LHCN-M2 (cell line): Measurements from ENCODE around the gene PTGFR. TPM values are rescaled to one million over a fixed set of nuclear protein-coding genes. Genes with fewer than 3 reads are reported as not detected.

Experiments used
- DNase-seq: peaks from one replicate; pipeline ENCODE4 v3.0.0-alpha.2; 2012; ENCODE audit warnings: low read depth
- total RNA-seq: library from RNA; depleted of rRNA; stranded (reverse); fragments of >200 nt; gene quantifications from 2 replicates; pipeline ENCODE4 v1.2.3, GENCODE V29; 2014; rRNA removed

PTGFR gene
- total RNA-seq, 1 experiment from 2014 or later: 32.8 TPM

DNA sequence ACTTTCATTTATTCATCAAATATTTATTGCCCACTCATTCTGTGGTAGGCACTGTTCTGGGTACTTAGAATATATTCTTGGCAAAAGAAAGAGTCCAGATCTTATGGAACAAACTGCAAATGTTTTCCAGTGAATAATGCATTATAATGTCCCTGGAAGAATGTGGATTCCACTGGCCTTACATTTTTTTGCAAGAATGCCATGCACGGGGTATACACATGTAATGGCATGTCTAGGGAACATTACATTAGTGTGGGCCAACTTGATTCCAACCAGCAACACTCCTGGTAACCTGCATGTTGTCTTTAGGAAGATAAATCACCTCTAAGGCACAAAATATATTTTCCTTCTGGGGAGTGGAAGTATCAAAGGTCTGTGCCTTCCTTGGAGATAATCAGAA is 96.4 kb downstream of the PTGFR start:
- DNase-seq: no peak

Other genes with a start within 250 kb of the PTGFR start
- gene IFI44L, start 129.5 kb downstream of the PTGFR start, total RNA-seq: 14.7 and 26.2 TPM in 2 replicates
- gene IFI44, start 158.9 kb downstream of the PTGFR start, total RNA-seq: 92.2 and 115 TPM in 2 replicates